Measurements from ENCODE around the gene SDC3.

DNA sequence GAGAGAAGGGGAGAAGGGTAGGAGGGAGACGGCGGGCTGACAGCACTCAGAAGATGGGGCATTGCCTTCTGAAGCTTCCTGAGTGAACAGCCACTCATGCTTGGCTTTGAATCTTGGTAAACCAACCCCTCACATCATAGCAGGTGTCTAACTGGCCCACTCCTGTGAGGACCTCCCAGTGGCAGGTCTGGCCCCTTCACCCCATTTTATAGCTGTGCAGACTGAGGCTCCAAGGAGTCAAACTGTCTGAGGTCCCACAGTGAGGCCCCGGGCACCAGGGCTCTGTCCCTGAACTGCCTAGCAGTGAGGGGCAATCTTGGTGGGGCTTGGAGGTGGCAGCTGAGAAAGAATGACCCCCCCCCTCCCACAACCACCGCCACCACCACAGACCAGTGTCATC, 41.0 kb downstream of the SDC3 start:
- TF ChIP-seq, protein P1, sequence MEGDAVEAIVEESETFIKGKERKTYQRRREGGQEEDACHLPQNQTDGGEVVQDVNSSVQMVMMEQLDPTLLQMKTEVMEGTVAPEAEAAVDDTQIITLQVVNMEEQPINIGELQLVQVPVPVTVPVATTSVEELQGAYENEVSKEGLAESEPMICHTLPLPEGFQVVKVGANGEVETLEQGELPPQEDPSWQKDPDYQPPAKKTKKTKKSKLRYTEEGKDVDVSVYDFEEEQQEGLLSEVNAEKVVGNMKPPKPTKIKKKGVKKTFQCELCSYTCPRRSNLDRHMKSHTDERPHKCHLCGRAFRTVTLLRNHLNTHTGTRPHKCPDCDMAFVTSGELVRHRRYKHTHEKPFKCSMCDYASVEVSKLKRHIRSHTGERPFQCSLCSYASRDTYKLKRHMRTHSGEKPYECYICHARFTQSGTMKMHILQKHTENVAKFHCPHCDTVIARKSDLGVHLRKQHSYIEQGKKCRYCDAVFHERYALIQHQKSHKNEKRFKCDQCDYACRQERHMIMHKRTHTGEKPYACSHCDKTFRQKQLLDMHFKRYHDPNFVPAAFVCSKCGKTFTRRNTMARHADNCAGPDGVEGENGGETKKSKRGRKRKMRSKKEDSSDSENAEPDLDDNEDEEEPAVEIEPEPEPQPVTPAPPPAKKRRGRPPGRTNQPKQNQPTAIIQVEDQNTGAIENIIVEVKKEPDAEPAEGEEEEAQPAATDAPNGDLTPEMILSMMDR (IDR thresholded peaks at IDR 0.05; ENCODE audit: borderline replicate concordance, extremely low read depth, low read length, poor library complexity, severe bottlenecking) = no peak
- TF ChIP-seq EZH2 (IDR thresholded peaks at IDR 0.05; ENCODE audit: borderline replicate concordance, low read depth, low read length, severe bottlenecking) = no peak
